ENCODE measurements around the gene ADAM17. TPM values are rescaled to one million over a fixed set of nuclear protein-coding genes. Genes with fewer than 3 reads are reported as not detected.

The ADAM17 gene
- total RNA-seq, 1 donor from 2014 or later: 16.4 TPM

- H3K27me3 ChIP-seq: no peaks in the 10 kb centered on the region
- H3K4me1 ChIP-seq: no peaks in the 10 kb centered on the region
- no peaks in the 10 kb centered on the region for H3K9me3 ChIP-seq
- TF ChIP-seq CTCF (IDR thresholded peaks at IDR 0.05): no peak
- no peak for DNase-seq (ENCODE audit: low spot score in 2 of 2)
- intact Hi-C loops (cut with DNase I): no loop called here
- no peak overlapping the region for H3K27ac ChIP-seq
- peaks cover 72 to 95% of the 10 kb centered on the region in 2 donors for H3K36me3 ChIP-seq
- no peak overlapping the region for H3K4me3 ChIP-seq
These were observed 66.8 kb downstream of the ADAM17 start for GRCh38 chr2:9488583-9489547.

GRCh38 chr2:9484533-9484932, 71.1 kb downstream of the ADAM17 start:
- no peak for TF ChIP-seq CTCF (IDR thresholded peaks at IDR 0.05)
- Histone ChIP-seq H3K9me3 (no peaks in the 10 kb centered on the region), H3K36me3 (peaks cover 71 to 96% of the 10 kb centered on the region in 2 donors), H3K4me3 (no peak overlapping the region), H3K27me3 (no peaks in the 10 kb centered on the region), H3K4me1 (no peaks in the 10 kb centered on the region), H3K27ac (peak overlapping the region in 1 of 2 donors; percentile 1)
- DNase-seq (ENCODE audit: low spot score in 2 of 2): no peak
- intact Hi-C loops (cut with DNase I): no loop called here

- DNase-seq (ENCODE audit: low spot score in 2 of 2): no peak
- H3K36me3 ChIP-seq: peaks cover 63 to 84% of the 10 kb centered on the region in 2 donors
- intact Hi-C loops (cut with DNase I): no loop called here
- no peaks in the 10 kb centered on the region for H3K27me3 ChIP-seq
- H3K4me1 ChIP-seq: peaks cover 0 to 2% of the 10 kb centered on the region in 2 donors
- no peaks in the 10 kb centered on the region for H3K9me3 ChIP-seq
- no peak for TF ChIP-seq CTCF (IDR thresholded peaks at IDR 0.05)
- no peak overlapping the region for H3K4me3 ChIP-seq
- H3K27ac ChIP-seq: no peak overlapping the region
These were observed 72.5 kb downstream of the ADAM17 start for GRCh38 chr2:9483107-9483506.

- H3K36me3 ChIP-seq: peaks cover 36 to 60% of the 10 kb centered on the region in 2 donors
- intact Hi-C loops (cut with DNase I): no loop called here
- no peak overlapping the region for H3K4me3 ChIP-seq
- TF ChIP-seq CTCF (IDR thresholded peaks at IDR 0.05): no peak
- no peaks in the 10 kb centered on the region for H3K27me3 ChIP-seq
- H3K27ac ChIP-seq: no peak overlapping the region
- DNase-seq (ENCODE audit: low spot score in 2 of 2): no peak
- no peaks in the 10 kb centered on the region for H3K9me3 ChIP-seq
- H3K4me1 ChIP-seq: peaks cover 0 to 16% of the 10 kb centered on the region in 2 donors
These were observed 75.5 kb downstream of the ADAM17 start for GRCh38 chr2:9480157-9480556.

- no peak for DNase-seq (ENCODE audit: low spot score in 2 of 2)
- Histone ChIP-seq H3K9me3 (no peaks in the 10 kb centered on the region), H3K27ac (peak overlapping the region in 1 of 2 donors; percentile 26), H3K36me3 (peaks cover 21 to 43% of the 10 kb centered on the region in 2 donors), H3K4me1 (peaks cover 0 to 16% of the 10 kb centered on the region in 2 donors), H3K27me3 (no peaks in the 10 kb centered on the region), H3K4me3 (no peak overlapping the region)
- TF ChIP-seq CTCF (IDR thresholded peaks at IDR 0.05): no peak
- intact Hi-C loops (cut with DNase I): no loop called here
These were observed 77.1 kb downstream of the ADAM17 start for GRCh38 chr2:9478526-9478925.
